GM06990 (cell line): ENCODE measurements around the gene ANGPTL4.
"Not testable (repeated sequence)": the region's sequence is repeated elsewhere in the genome, so short reads cannot be mapped to it uniquely, and the experiment has no call there.

ENCODE experiments used
- DNase-seq: peaks from one replicate; pipeline ENCODE4 v3.0.0-alpha.2; 2011; ENCODE audit not compliant: insufficient read length; ENCODE audit errors: extremely low read depth
- H3K27me3 ChIP-seq: replicated peaks from 2 replicates; pipeline ENCODE4 v1.6.0; 2011; ENCODE audit warnings: low read length; ENCODE audit not compliant: control insufficient read depth, insufficient read depth
- H3K36me3 ChIP-seq: 2 replicates; pipeline ENCODE4 v1.5.1; 2011; ENCODE audit warnings: low read length; ENCODE audit not compliant: control insufficient read depth, insufficient read depth
- H3K4me3 ChIP-seq: replicated peaks from 2 replicates; pipeline ENCODE4 v1.5.1; 2011; ENCODE audit warnings: low read depth, mild to moderate bottlenecking, control low read depth, low read length
- CTCF ChIP-seq: IDR thresholded peaks from 2 replicates; pipeline ENCODE4 v1.5.1; 2011; ENCODE audit warnings: low read length, control low read depth, mild to moderate bottlenecking, inconsistent platforms; ENCODE audit not compliant: insufficient read depth, poor library complexity, severe bottlenecking

Gene ANGPTL4

GRCh38 chr19:8338835-8339234 lies 25.1 kb upstream of the ANGPTL4 start:
- Histone ChIP-seq H3K27me3 (peaks cover 2% of the 10 kb centered on the region), H3K4me3 (no peak overlapping the region), H3K36me3 (no peaks in the 10 kb centered on the region)
- no peak for TF ChIP-seq CTCF
- no peak for DNase-seq

GRCh38 chr19:8340341-8341096 lies 23.4 kb upstream of the ANGPTL4 start:
- peaks cover 2% of the 10 kb centered on the region for H3K27me3 ChIP-seq
- TF ChIP-seq CTCF = no peak
- no peak overlapping the region for H3K4me3 ChIP-seq
- no peak for DNase-seq
- no peaks in the 10 kb centered on the region for H3K36me3 ChIP-seq

- not testable (repeated sequence) for DNase-seq, H3K27me3 ChIP-seq, H3K4me3 ChIP-seq, H3K36me3 ChIP-seq
Measured at GRCh38 chr19:8341504-8341903, 22.5 kb upstream of the ANGPTL4 start.

GRCh38 chr19:8342316-8342683 lies 21.7 kb upstream of the ANGPTL4 start:
- DNase-seq = no peak
- peaks cover 2% of the 10 kb centered on the region for H3K27me3 ChIP-seq
- H3K4me3 ChIP-seq = no peak overlapping the region
- no peaks in the 10 kb centered on the region for H3K36me3 ChIP-seq
- no peak for TF ChIP-seq CTCF

GRCh38 chr19:8342684-8343482 lies 21.1 kb upstream of the ANGPTL4 start, which contains the start of gene KANK3:
TSS of gene KANK3 (minus strand) at chr19:8343262. CDS start at chr19:8337828, 5,434 bp downstream.
- DNase-seq = peak; percentile 87
- no peak for TF ChIP-seq CTCF
- Histone ChIP-seq H3K4me3 (peak within 1 kb of the TSS; percentile 46), H3K36me3 (no peaks in the 10 kb centered on the region), H3K27me3 (no peaks in the 10 kb centered on the region; the same call in 1 of the 2 replicates)

GRCh38 chr19:8343483-8343844 lies 20.5 kb upstream of the ANGPTL4 start:
- TF ChIP-seq CTCF = no peak
- Histone ChIP-seq H3K27me3 (no peaks in the 10 kb centered on the region; the same call in 1 of the 2 replicates), H3K36me3 (no peaks in the 10 kb centered on the region), H3K4me3 (no peak overlapping the region)
- no peak for DNase-seq

GRCh38 chr19:8349629-8350372 lies 14.2 kb upstream of the ANGPTL4 start:
- not testable (repeated sequence) for H3K27me3 ChIP-seq, H3K4me3 ChIP-seq, H3K36me3 ChIP-seq, DNase-seq
